Large intestine (tissue), 3 donors: ENCODE measurements around the gene CDC14A. TPM values are rescaled to one million over a fixed set of nuclear protein-coding genes. Genes with fewer than 3 reads are reported as not detected.
"Not testable (repeated sequence)": the region's sequence is repeated elsewhere in the genome, so short reads cannot be mapped to it uniquely, and the experiment has no call there.

Experiments
- DNase-seq, 2 donors: peaks; one replicate each; pipeline versions ENCODE4 v3.0.0 to v3.0.0-alpha.2; 2013
- H3K27ac ChIP-seq: one replicate; pipeline ENCODE4 v1.5.1; 2013; ENCODE audit warnings: low read length
- H3K27me3 ChIP-seq: 2 replicates; pipeline ENCODE4 v1.6.1; 2013; ENCODE audit warnings: low read length; ENCODE audit not compliant: control insufficient read depth, insufficient read depth
- H3K36me3 ChIP-seq: 2 replicates; pipeline ENCODE4 v1.6.1; 2013; ENCODE audit warnings: low read length; ENCODE audit not compliant: control insufficient read depth, insufficient read depth
- H3K4me1 ChIP-seq: one replicate; pipeline ENCODE4 v1.6.1; 2013; ENCODE audit warnings: low read length; ENCODE audit not compliant: control insufficient read depth, insufficient read depth
- H3K4me3 ChIP-seq: one replicate; pipeline ENCODE4 v1.5.1; 2013; ENCODE audit warnings: low read length
- H3K9me3 ChIP-seq: one replicate; pipeline ENCODE4 v1.6.1; 2013; ENCODE audit warnings: mild to moderate bottlenecking, low read depth, low read length, moderate library complexity; ENCODE audit not compliant: control insufficient read depth
- WGBS: methylation state at CpG from one replicate; pipeline ENCODE4 v1.1.5; 2013; ENCODE audit warnings: low lambda C conversion rate; ENCODE audit not compliant: insufficient coverage; 5-methylcytosine and 5-hydroxymethylcytosine counted together
- polyA plus RNA-seq: library from polyadenylated mRNA; unstranded; fragments of 120-200 nt; gene quantifications from one replicate; pipeline ENCODE4 v1.2.1, GENCODE V29; 2013

CDC14A gene
- polyA plus RNA-seq, 1 donor = 15.7 TPM

- no CpG with 5 or more reads among the region's 5 CpGs for WGBS
- H3K27ac ChIP-seq = no peak overlapping the region
- DNase-seq = no peak
- peaks cover 2% of the 10 kb centered on the region for H3K4me1 ChIP-seq
- peaks cover 11% of the 10 kb centered on the region for H3K36me3 ChIP-seq
- no peaks in the 10 kb centered on the region for H3K9me3 ChIP-seq
- H3K4me3 ChIP-seq = no peak overlapping the region
- no peaks in the 10 kb centered on the region for H3K27me3 ChIP-seq
Observed at GRCh38 chr1:100361511-100362089, 9.3 kb downstream of the CDC14A start.

GRCh38 chr1:100362821-100363466 lies 10.6 kb downstream of the CDC14A start:
- H3K4me1 ChIP-seq = no peaks in the 10 kb centered on the region
- H3K4me3 ChIP-seq = no peak overlapping the region
- no peak overlapping the region for H3K27ac ChIP-seq
- H3K9me3 ChIP-seq = no peaks in the 10 kb centered on the region
- H3K36me3 ChIP-seq = peaks cover 9% of the 10 kb centered on the region
- 93% methylated on average over 3 of the region's 16 CpGs for WGBS
- H3K27me3 ChIP-seq = no peaks in the 10 kb centered on the region
- DNase-seq = no peak

DNA sequence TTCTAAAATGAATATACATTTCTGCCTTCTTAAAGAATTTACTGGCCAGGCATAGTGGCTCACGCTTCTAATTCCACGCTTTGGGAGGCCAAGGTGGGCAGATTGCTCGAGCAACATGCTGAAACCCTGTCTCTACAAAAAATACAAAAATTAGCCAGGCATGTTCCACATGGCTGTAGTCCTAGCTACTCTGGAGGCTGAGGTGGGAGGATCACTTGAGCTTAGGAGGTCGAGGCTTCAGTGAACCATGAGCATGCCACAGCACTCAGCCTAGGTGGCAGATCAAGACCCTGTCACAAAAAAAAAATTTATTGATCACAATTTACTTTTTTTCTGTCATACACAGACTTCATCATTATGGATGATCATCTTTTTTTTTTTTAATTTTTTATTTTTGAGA lies 11.5 kb downstream of the CDC14A start:
- no peaks in the 10 kb centered on the region for H3K4me1 ChIP-seq
- WGBS = no CpG with 5 or more reads among the region's 4 CpGs
- no peaks in the 10 kb centered on the region for H3K9me3 ChIP-seq
- H3K27ac ChIP-seq = no peak overlapping the region
- no peaks in the 10 kb centered on the region for H3K27me3 ChIP-seq
- peaks cover 9% of the 10 kb centered on the region for H3K36me3 ChIP-seq
- DNase-seq = no peak
- H3K4me3 ChIP-seq = no peak overlapping the region

DNA sequence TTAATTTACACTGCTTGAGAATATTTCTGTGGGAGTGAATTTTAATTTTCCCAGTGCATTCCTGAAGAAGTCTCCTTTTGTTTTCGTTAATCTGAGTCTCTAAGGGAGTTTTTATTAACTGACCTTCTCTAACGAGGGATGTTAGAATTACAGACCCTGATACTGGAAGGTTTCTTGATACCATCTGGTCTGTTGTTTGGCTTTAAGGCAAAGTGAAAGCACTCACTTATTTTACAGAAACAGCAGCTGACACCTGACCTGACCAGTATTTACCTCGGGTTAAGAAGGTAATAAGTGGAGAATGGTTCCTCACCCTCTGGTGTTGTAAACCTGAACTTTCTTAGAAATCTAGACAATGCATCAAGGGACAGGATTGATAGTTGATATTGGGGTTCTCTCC lies 12.4 kb downstream of the CDC14A start:
- H3K27me3 ChIP-seq = no peaks in the 10 kb centered on the region
- no peaks in the 10 kb centered on the region for H3K9me3 ChIP-seq
- no peaks in the 10 kb centered on the region for H3K4me1 ChIP-seq
- peaks cover 9% of the 10 kb centered on the region for H3K36me3 ChIP-seq
- WGBS = no CpG with 5 or more reads among the region's 3 CpGs
- H3K4me3 ChIP-seq = no peak overlapping the region
- H3K27ac ChIP-seq = no peak overlapping the region
- DNase-seq = peak in 1 of 2 donors; percentile 54

- peaks cover 9% of the 10 kb centered on the region for H3K36me3 ChIP-seq
- no peak for DNase-seq
- no peaks in the 10 kb centered on the region for H3K9me3 ChIP-seq
- WGBS = 100% methylated on average over 1 of the region's 1 CpG
- H3K4me1 ChIP-seq = no peaks in the 10 kb centered on the region
- H3K4me3 ChIP-seq = no peak overlapping the region
- H3K27ac ChIP-seq = no peak overlapping the region
- H3K27me3 ChIP-seq = no peaks in the 10 kb centered on the region
Observed at GRCh38 chr1:100366209-100366525, 13.9 kb downstream of the CDC14A start.

GRCh38 chr1:100369339-100369738 lies 17.0 kb downstream of the CDC14A start:
- not testable (repeated sequence) for H3K9me3 ChIP-seq, H3K4me3 ChIP-seq, H3K36me3 ChIP-seq, DNase-seq, H3K27me3 ChIP-seq, H3K27ac ChIP-seq, H3K4me1 ChIP-seq
- WGBS = no CpG with 5 or more reads among the region's 4 CpGs

DNA sequence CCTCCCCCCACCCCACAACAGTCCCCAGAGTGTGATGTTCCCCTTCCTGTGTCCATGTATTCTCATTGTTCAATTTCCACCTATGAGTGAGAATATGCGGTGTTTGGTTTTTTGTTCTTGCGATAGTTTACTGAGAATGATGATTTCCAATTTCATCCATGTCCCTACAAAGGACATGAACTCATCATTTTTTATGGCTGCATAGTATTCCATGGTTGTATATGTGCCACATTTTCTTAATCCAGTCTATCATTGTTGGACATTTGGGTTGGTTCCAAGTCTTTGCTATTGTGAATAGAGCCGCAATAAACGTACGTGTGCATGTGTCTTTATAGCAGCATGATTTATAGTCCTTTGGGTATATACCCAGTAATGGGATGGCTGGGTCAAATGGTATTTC lies 21.6 kb downstream of the CDC14A start:
- not testable (repeated sequence) for DNase-seq, H3K4me3 ChIP-seq, H3K27me3 ChIP-seq, H3K9me3 ChIP-seq, H3K36me3 ChIP-seq, H3K4me1 ChIP-seq, H3K27ac ChIP-seq
- no CpG with 5 or more reads among the region's 5 CpGs for WGBS

GRCh38 chr1:100376890-100377289 lies 24.6 kb downstream of the CDC14A start:
- H3K36me3 ChIP-seq, H3K27me3 ChIP-seq, H3K4me1 ChIP-seq, H3K9me3 ChIP-seq, H3K27ac ChIP-seq, H3K4me3 ChIP-seq, DNase-seq: not testable (repeated sequence)
- no CpG with 5 or more reads among the region's 6 CpGs for WGBS

DNA sequence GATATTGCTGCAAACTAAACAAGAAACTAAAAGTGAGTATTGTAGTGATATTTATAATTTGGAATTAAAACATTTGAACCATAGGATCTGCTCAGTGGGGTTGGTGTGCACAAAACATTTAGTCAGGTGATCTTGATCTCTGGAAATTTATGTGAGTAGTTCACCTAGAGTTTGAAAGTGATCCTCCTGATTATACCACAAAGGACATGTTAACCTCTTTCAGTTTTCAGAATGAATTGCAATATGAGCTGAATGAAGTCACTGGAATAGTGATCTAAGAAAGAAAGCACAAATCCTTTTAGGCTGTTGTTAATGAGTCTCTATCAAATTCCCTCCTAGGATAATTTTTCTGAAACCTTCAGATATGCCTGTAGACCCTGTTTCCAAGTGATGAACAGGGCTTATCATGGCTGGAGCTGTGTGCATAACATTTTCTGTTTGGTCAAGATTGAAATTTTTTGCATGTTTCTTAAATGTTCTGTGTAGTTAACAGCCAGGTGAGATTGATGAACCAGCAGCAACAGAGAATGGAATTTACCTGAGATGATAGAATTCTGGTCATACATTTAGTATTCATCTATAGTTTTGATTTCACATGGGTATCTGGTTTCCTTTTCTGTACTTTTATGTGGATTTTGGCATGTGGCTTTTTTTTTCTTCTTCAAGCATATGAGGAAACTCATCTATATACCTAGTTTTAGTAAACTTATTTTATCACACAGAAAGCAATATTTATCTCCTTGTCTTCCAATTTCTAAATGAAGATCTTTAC lies 25.5 kb downstream of the CDC14A start:
- Histone ChIP-seq H3K9me3 (no peaks in the 10 kb centered on the region), H3K36me3 (peaks cover 4% of the 10 kb centered on the region), H3K27me3 (no peaks in the 10 kb centered on the region), H3K4me3 (no peak overlapping the region), H3K27ac (no peak overlapping the region), H3K4me1 (no peaks in the 10 kb centered on the region)
- no peak for DNase-seq

GRCh38 chr1:100378956-100379355 lies 26.6 kb downstream of the CDC14A start:
- H3K4me1 ChIP-seq = no peaks in the 10 kb centered on the region
- no peak for DNase-seq
- no peaks in the 10 kb centered on the region for H3K9me3 ChIP-seq

GRCh38 chr1:100380635-100381034 lies 28.3 kb downstream of the CDC14A start:
- no peaks in the 10 kb centered on the region for H3K4me1 ChIP-seq
- no peaks in the 10 kb centered on the region for H3K27me3 ChIP-seq
- H3K36me3 ChIP-seq = peaks cover 4% of the 10 kb centered on the region
- DNase-seq = no peak
- no peaks in the 10 kb centered on the region for H3K9me3 ChIP-seq
- no peak overlapping the region for H3K4me3 ChIP-seq
- 60% methylated on average over 1 of the region's 1 CpG for WGBS
- no peak overlapping the region for H3K27ac ChIP-seq

More at GRCh38 chr1:100378956-100379355, 26.6 kb downstream of the CDC14A start:
- Histone ChIP-seq H3K27me3 (no peaks in the 10 kb centered on the region), H3K36me3 (peaks cover 4% of the 10 kb centered on the region), H3K4me3 (no peak overlapping the region), H3K27ac (no peak overlapping the region)
- WGBS = 100% methylated on average over 1 of the region's 2 CpGs
